Keratinocyte (primary cell): Measurements from ENCODE around the gene ZNF79.

Source experiments
- CTCF ChIP-seq, 3 experiments: IDR thresholded peaks in 1 of 3; conservative IDR thresholded peaks in 1 of 3; optimal IDR thresholded peaks in 1 of 3; 2 replicates in 2 of 3; 3 replicates in 1 of 3; pipeline versions ENCODE3 to v1.5.1; 2011; ENCODE audit warnings: low read length in 3 of 3, mild to moderate bottlenecking in 3 of 3, moderate library complexity in 2 of 3, control low read depth in 1 of 3, inconsistent platforms in 1 of 3; ENCODE audit not compliant: insufficient read depth in 2 of 3; ENCODE audit errors: extremely low read depth in 1 of 3
- EZH2 ChIP-seq: IDR thresholded peaks from one replicate; pipeline ENCODE4 v1.6.1; 2012; ENCODE audit warnings: inconsistent platforms, mild to moderate bottlenecking, low read length, moderate library complexity

GRCh38 chr9:127415141-127415540, 9.0 kb upstream of the ZNF79 start:
- TF ChIP-seq CTCF (optimal IDR thresholded peaks at IDR 0.05 in 1 of 3, IDR thresholded peaks at IDR 0.05 in 1 of 3, conservative IDR thresholded peaks at IDR 0.05 in 1 of 3; ENCODE audit: extremely low read depth in 1 of 3, insufficient read depth in 2 of 3, low read length in 3 of 3) (no peak), EZH2 (no peak)
